ENCODE measurements around the gene CACNG4. TPM values are rescaled to one million over a fixed set of nuclear protein-coding genes. Genes with fewer than 3 reads are reported as not detected.

CACNG4 gene
- total and polyA plus RNA-seq, 2 experiments from 2014 or later = 1.6 to 4.1 TPM

DNA sequence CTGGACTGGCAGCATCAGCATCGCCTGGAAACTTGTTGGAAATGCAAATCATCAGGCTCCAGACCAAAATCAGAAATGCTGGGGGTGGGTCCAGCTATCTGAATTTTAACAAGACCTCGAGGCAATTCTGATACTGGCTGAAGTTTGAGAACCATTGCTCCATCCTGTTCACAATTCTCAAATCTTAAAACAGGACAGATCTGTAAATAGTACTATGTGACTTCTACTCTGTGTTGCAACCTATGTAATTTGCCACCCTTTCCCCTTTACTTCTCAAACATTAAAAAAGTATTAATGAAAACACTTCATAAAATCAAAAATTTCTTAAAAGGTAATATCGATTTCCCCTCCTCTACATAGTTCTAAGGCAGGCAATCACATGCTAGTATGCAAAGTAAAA lies 108.4 kb downstream of the CACNG4 start (continued):
- TF ChIP-seq, protein P1, sequence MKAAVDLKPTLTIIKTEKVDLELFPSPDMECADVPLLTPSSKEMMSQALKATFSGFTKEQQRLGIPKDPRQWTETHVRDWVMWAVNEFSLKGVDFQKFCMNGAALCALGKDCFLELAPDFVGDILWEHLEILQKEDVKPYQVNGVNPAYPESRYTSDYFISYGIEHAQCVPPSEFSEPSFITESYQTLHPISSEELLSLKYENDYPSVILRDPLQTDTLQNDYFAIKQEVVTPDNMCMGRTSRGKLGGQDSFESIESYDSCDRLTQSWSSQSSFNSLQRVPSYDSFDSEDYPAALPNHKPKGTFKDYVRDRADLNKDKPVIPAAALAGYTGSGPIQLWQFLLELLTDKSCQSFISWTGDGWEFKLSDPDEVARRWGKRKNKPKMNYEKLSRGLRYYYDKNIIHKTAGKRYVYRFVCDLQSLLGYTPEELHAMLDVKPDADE (IDR thresholded peaks at IDR 0.05) = no peak
- TF ChIP-seq ZNF114 (CRISPR knock-in tag; IDR thresholded peaks at IDR 0.05) (no peak), STAT1 (IDR thresholded peaks at IDR 0.05; ENCODE audit: unreplicated experiment) (no peak), ZNF331 (CRISPR knock-in tag; IDR thresholded peaks at IDR 0.05; ENCODE audit: low read depth) (no peak)

DNA sequence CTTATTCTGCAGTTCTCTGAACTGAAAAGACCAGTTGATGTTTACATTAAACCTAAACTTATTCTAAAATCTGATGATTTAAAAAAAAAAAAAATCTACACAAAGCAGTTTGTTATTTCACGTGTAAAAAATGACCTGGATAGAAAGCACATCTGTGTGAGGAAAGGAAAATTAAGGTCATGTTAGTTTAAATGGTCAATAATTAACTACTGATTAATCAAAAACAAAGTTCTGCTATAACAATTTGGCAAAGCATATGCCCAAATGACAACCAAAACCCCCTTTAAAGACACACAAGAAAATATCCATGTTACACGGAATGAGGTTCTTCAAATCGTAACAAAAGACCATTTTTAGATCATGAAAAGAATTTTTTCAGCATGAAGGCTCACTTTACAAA lies 110.3 kb downstream of the CACNG4 start:
- Histone ChIP-seq H3K4me1 (ENCODE audit: insufficient read depth) (no peaks in the 10 kb centered on the region), H4K20me1 (replicated peaks; ENCODE audit: insufficient read depth) (no peaks in the 10 kb centered on the region), H2AFZ (no peak overlapping the region), H3K4me2 (no peak overlapping the region), H3K27ac (ENCODE audit: low read depth) (no peak overlapping the region), H3K9me2 (ENCODE audit: insufficient read depth) (no peaks in the 10 kb centered on the region), H3K36me3 (ENCODE audit: insufficient read depth) (no peaks in the 10 kb centered on the region), H3K4me3 (no peak overlapping the region), H3K79me2 (replicated peaks; ENCODE audit: insufficient read depth) (no peaks in the 10 kb centered on the region), H3F3A (replicated peaks; ENCODE audit: low read depth) (no peaks in the 10 kb centered on the region), H3K27me3 (ENCODE audit: insufficient read depth) (no peaks in the 10 kb centered on the region)
- Mint-ChIP-seq H3K4me3 (no peak overlapping the region), H3K27ac (no peak overlapping the region), H3K9me3 (no peaks in the 10 kb centered on the region), H3K27me3 (ENCODE audit: insufficient read depth, low read depth, poor library complexity) (peaks cover 2% of the 10 kb centered on the region), H3K36me3 (ENCODE audit: low read depth) (no peaks in the 10 kb centered on the region; the same call in 2 of the 3 replicates), H3K4me1 (no peaks in the 10 kb centered on the region)
- ATAC-seq = no peak
- DNase-seq (ENCODE audit: low spot score) = no peak
- no peak for TF ChIP-seq ZNF331 (CRISPR knock-in tag; IDR thresholded peaks at IDR 0.05; ENCODE audit: low read depth)
- no peak for TF ChIP-seq NANOG (IDR thresholded peaks at IDR 0.05; ENCODE audit: borderline replicate concordance)
- TF ChIP-seq, protein P1 (IDR thresholded peaks at IDR 0.05) = no peak
- TF ChIP-seq ZNF114 (CRISPR knock-in tag; IDR thresholded peaks at IDR 0.05) = no peak
- TF ChIP-seq EZH2 (IDR thresholded peaks at IDR 0.05; ENCODE audit: low read depth, unreplicated experiment) = no peak
- no peak for TF ChIP-seq POLR2AphosphoS5 (IDR thresholded peaks at IDR 0.05; ENCODE audit: low read depth)
- TF ChIP-seq STAT1 (IDR thresholded peaks at IDR 0.05; ENCODE audit: unreplicated experiment) = no peak
- TF ChIP-seq JUNB (IDR thresholded peaks at IDR 0.05; ENCODE audit: unreplicated experiment) = no peak
- TF ChIP-seq CREB1 (CRISPR knock-in tag; IDR thresholded peaks at IDR 0.05; ENCODE audit: low read depth) = no peak
- TF ChIP-seq EZH2phosphoT487 (IDR thresholded peaks at IDR 0.05; ENCODE audit: unreplicated experiment) = no peak
- TF ChIP-seq, protein P2, sequence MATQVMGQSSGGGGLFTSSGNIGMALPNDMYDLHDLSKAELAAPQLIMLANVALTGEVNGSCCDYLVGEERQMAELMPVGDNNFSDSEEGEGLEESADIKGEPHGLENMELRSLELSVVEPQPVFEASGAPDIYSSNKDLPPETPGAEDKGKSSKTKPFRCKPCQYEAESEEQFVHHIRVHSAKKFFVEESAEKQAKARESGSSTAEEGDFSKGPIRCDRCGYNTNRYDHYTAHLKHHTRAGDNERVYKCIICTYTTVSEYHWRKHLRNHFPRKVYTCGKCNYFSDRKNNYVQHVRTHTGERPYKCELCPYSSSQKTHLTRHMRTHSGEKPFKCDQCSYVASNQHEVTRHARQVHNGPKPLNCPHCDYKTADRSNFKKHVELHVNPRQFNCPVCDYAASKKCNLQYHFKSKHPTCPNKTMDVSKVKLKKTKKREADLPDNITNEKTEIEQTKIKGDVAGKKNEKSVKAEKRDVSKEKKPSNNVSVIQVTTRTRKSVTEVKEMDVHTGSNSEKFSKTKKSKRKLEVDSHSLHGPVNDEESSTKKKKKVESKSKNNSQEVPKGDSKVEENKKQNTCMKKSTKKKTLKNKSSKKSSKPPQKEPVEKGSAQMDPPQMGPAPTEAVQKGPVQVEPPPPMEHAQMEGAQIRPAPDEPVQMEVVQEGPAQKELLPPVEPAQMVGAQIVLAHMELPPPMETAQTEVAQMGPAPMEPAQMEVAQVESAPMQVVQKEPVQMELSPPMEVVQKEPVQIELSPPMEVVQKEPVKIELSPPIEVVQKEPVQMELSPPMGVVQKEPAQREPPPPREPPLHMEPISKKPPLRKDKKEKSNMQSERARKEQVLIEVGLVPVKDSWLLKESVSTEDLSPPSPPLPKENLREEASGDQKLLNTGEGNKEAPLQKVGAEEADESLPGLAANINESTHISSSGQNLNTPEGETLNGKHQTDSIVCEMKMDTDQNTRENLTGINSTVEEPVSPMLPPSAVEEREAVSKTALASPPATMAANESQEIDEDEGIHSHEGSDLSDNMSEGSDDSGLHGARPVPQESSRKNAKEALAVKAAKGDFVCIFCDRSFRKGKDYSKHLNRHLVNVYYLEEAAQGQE (IDR thresholded peaks at IDR 0.05; ENCODE audit: unreplicated experiment) = no peak
- TF ChIP-seq, protein P3, sequence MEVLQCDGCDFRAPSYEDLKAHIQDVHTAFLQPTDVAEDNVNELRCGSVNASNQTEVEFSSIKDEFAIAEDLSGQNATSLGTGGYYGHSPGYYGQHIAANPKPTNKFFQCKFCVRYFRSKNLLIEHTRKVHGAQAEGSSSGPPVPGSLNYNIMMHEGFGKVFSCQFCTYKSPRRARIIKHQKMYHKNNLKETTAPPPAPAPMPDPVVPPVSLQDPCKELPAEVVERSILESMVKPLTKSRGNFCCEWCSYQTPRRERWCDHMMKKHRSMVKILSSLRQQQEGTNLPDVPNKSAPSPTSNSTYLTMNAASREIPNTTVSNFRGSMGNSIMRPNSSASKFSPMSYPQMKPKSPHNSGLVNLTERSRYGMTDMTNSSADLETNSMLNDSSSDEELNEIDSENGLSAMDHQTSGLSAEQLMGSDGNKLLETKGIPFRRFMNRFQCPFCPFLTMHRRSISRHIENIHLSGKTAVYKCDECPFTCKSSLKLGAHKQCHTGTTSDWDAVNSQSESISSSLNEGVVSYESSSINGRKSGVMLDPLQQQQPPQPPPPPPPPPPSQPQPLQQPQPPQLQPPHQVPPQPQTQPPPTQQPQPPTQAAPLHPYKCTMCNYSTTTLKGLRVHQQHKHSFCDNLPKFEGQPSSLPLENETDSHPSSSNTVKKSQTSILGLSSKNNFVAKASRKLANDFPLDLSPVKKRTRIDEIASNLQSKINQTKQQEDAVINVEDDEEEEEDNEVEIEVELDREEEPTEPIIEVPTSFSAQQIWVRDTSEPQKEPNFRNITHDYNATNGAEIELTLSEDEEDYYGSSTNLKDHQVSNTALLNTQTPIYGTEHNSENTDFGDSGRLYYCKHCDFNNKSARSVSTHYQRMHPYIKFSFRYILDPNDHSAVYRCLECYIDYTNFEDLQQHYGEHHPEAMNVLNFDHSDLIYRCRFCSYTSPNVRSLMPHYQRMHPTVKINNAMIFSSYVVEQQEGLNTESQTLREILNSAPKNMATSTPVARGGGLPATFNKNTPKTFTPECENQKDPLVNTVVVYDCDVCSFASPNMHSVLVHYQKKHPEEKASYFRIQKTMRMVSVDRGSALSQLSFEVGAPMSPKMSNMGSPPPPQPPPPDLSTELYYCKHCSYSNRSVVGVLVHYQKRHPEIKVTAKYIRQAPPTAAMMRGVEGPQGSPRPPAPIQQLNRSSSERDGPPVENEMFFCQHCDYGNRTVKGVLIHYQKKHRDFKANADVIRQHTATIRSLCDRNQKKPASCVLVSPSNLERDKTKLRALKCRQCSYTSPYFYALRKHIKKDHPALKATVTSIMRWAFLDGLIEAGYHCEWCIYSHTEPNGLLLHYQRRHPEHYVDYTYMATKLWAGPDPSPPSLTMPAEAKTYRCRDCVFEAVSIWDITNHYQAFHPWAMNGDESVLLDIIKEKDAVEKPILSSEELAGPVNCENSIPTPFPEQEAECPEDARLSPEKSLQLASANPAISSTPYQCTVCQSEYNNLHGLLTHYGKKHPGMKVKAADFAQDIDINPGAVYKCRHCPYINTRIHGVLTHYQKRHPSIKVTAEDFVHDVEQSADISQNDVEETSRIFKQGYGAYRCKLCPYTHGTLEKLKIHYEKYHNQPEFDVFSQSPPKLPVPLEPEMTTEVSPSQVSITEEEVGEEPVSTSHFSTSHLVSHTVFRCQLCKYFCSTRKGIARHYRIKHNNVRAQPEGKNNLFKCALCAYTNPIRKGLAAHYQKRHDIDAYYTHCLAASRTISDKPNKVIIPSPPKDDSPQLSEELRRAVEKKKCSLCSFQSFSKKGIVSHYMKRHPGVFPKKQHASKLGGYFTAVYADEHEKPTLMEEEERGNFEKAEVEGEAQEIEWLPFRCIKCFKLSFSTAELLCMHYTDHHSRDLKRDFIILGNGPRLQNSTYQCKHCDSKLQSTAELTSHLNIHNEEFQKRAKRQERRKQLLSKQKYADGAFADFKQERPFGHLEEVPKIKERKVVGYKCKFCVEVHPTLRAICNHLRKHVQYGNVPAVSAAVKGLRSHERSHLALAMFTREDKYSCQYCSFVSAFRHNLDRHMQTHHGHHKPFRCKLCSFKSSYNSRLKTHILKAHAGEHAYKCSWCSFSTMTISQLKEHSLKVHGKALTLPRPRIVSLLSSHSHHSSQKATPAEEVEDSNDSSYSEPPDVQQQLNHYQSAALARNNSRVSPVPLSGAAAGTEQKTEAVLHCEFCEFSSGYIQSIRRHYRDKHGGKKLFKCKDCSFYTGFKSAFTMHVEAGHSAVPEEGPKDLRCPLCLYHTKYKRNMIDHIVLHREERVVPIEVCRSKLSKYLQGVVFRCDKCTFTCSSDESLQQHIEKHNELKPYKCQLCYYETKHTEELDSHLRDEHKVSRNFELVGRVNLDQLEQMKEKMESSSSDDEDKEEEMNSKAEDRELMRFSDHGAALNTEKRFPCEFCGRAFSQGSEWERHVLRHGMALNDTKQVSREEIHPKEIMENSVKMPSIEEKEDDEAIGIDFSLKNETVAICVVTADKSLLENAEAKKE (CRISPR knock-in tag; IDR thresholded peaks at IDR 0.05) = no peak

Measured in GM23338 (cell line).